ENCODE measurements around the gene TMEM109.

- TF ChIP-seq PHF8 (CRISPR knock-in tag; IDR thresholded peaks at IDR 0.05) (no peak), CSRNP1 (CRISPR knock-in tag; IDR thresholded peaks at IDR 0.05) (no peak)
- TF ChIP-seq, protein P1, sequence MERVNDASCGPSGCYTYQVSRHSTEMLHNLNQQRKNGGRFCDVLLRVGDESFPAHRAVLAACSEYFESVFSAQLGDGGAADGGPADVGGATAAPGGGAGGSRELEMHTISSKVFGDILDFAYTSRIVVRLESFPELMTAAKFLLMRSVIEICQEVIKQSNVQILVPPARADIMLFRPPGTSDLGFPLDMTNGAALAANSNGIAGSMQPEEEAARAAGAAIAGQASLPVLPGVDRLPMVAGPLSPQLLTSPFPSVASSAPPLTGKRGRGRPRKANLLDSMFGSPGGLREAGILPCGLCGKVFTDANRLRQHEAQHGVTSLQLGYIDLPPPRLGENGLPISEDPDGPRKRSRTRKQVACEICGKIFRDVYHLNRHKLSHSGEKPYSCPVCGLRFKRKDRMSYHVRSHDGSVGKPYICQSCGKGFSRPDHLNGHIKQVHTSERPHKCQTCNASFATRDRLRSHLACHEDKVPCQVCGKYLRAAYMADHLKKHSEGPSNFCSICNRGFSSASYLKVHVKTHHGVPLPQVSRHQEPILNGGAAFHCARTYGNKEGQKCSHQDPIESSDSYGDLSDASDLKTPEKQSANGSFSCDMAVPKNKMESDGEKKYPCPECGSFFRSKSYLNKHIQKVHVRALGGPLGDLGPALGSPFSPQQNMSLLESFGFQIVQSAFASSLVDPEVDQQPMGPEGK (CRISPR knock-in tag; IDR thresholded peaks at IDR 0.05), result no peak
These were observed 31.3 kb downstream of the TMEM109 start for GRCh38 chr11:60945295-60945667.
